Measurements from ENCODE around the gene AIFM1.

The AIFM1 gene

GRCh38 chrX:130170752-130171445, 5.3 kb upstream of the AIFM1 start:
- DNase-seq (ENCODE audit: low spot score) = peak; percentile 80

- DNase-seq (ENCODE audit: low spot score) = no peak
Observed at GRCh38 chrX:130167040-130167439, 1.4 kb upstream of the AIFM1 start.

GRCh38 chrX:130166503-130166777, 799 bp upstream of the AIFM1 start:
- DNase-seq (ENCODE audit: low spot score) = no peak

- no peak for DNase-seq (ENCODE audit: low spot score)
Observed at GRCh38 chrX:130165181-130165702, 399 bp downstream of the AIFM1 start.

GRCh38 chrX:130163398-130163797, 2.2 kb downstream of the AIFM1 start:
- DNase-seq (ENCODE audit: low spot score) = no peak

GRCh38 chrX:130162094-130162735, 3.4 kb downstream of the AIFM1 start:
- DNase-seq (ENCODE audit: low spot score) = no peak

- DNase-seq (ENCODE audit: low spot score) = no peak
Observed at GRCh38 chrX:130159776-130160175, 5.9 kb downstream of the AIFM1 start.

- DNase-seq (ENCODE audit: low spot score) = no peak
Observed at GRCh38 chrX:130158311-130158710, 7.3 kb downstream of the AIFM1 start.

GRCh38 chrX:130155564-130155963, 10.1 kb downstream of the AIFM1 start:
- no peak for DNase-seq (ENCODE audit: low spot score)

- DNase-seq (ENCODE audit: low spot score) = no peak
Observed at GRCh38 chrX:130147631-130148030, 18.0 kb downstream of the AIFM1 start.

GRCh38 chrX:130145123-130145522, 20.5 kb downstream of the AIFM1 start:
- no peak for DNase-seq (ENCODE audit: low spot score)

GRCh38 chrX:130144509-130144908, 21.1 kb downstream of the AIFM1 start:
- no peak for DNase-seq (ENCODE audit: low spot score)

- no peak for DNase-seq (ENCODE audit: low spot score)
Observed at GRCh38 chrX:130139474-130140201, 26.0 kb downstream of the AIFM1 start.

- no peak for DNase-seq (ENCODE audit: low spot score)
Observed at GRCh38 chrX:130136961-130137360, 28.7 kb downstream of the AIFM1 start.

GRCh38 chrX:130136496-130136895, 29.1 kb downstream of the AIFM1 start:
- no peak for DNase-seq (ENCODE audit: low spot score)

- no peak for DNase-seq (ENCODE audit: low spot score)
Observed at GRCh38 chrX:130130990-130131389, 34.7 kb downstream of the AIFM1 start.

GRCh38 chrX:130125091-130125874, 40.4 kb downstream of the AIFM1 start:
- no peak for DNase-seq (ENCODE audit: low spot score)

- DNase-seq (ENCODE audit: low spot score) = no peak
Observed at GRCh38 chrX:130124577-130124976, 41.1 kb downstream of the AIFM1 start.

GRCh38 chrX:130121505-130121800, 44.2 kb downstream of the AIFM1 start:
- DNase-seq (ENCODE audit: low spot score) = no peak

GRCh38 chrX:130120746-130121504, 44.7 kb downstream of the AIFM1 start:
- peak; percentile 82 for DNase-seq (ENCODE audit: low spot score)

GRCh38 chrX:130120321-130120731, 45.3 kb downstream of the AIFM1 start:
- no peak for DNase-seq (ENCODE audit: low spot score)
